Measurements from ENCODE around the gene GTPBP3. TPM values are rescaled to one million over a fixed set of nuclear protein-coding genes. Genes with fewer than 3 reads are reported as not detected.

The GTPBP3 gene
- total and polyA plus RNA-seq, 8 donors, result 16.9 to 29.0 (median 21.8) TPM

DNA sequence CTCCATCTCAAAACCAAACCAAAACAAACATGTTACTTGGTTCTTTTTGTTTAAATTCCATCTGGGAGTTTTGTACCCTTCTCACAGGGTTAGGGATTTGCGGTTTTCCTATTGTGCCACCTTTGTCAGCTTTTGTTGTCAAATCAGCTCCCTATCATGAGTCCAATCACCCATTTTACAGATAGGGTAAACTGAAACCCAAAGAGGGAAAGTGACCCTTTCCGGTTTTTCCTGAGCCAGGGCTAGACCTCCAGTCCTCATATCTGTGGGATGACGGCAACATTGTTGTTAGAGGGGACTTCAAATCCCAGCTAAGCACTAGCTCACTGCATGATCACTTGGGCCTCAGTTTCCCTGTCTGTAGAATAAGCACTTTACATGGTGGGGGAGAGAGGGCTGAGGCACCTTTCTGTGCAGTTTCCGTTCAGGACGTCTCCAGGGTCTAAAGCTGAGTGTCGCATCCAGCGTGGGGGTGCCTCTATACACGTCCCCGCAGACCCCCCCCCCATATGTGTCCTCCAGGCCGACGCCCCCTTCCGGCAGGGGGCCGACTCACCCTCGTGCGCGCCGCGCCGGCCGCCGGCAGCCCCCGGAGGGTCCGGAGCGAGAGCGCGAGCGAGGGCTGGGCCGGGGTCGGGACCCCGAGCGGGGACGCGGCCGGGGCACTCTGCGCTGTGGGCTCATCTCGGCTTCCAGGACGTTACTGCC is 52.8 kb downstream of the GTPBP3 start:
- no peaks in the 10 kb centered on the region for H3K36me3 ChIP-seq
- ATAC-seq (no peak), DNase-seq (no peak)
- peaks cover 0 to 45% of the 10 kb centered on the region in 2 donors for H3K27me3 ChIP-seq
- TF ChIP-seq, protein P1, sequence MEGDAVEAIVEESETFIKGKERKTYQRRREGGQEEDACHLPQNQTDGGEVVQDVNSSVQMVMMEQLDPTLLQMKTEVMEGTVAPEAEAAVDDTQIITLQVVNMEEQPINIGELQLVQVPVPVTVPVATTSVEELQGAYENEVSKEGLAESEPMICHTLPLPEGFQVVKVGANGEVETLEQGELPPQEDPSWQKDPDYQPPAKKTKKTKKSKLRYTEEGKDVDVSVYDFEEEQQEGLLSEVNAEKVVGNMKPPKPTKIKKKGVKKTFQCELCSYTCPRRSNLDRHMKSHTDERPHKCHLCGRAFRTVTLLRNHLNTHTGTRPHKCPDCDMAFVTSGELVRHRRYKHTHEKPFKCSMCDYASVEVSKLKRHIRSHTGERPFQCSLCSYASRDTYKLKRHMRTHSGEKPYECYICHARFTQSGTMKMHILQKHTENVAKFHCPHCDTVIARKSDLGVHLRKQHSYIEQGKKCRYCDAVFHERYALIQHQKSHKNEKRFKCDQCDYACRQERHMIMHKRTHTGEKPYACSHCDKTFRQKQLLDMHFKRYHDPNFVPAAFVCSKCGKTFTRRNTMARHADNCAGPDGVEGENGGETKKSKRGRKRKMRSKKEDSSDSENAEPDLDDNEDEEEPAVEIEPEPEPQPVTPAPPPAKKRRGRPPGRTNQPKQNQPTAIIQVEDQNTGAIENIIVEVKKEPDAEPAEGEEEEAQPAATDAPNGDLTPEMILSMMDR (IDR thresholded peaks at IDR 0.05), result no peak
- H3K27ac ChIP-seq, result no peak overlapping the region
- H3K9me3 ChIP-seq, result peaks cover 0 to 3% of the 10 kb centered on the region in 2 donors
- peak overlapping the region; percentile 37 to 44 for H3K4me3 ChIP-seq
- intact Hi-C loops (cut with DNase I), result no loop called here
- peaks cover 4 to 39% of the 10 kb centered on the region in 2 donors for H3K4me1 ChIP-seq

DNA sequence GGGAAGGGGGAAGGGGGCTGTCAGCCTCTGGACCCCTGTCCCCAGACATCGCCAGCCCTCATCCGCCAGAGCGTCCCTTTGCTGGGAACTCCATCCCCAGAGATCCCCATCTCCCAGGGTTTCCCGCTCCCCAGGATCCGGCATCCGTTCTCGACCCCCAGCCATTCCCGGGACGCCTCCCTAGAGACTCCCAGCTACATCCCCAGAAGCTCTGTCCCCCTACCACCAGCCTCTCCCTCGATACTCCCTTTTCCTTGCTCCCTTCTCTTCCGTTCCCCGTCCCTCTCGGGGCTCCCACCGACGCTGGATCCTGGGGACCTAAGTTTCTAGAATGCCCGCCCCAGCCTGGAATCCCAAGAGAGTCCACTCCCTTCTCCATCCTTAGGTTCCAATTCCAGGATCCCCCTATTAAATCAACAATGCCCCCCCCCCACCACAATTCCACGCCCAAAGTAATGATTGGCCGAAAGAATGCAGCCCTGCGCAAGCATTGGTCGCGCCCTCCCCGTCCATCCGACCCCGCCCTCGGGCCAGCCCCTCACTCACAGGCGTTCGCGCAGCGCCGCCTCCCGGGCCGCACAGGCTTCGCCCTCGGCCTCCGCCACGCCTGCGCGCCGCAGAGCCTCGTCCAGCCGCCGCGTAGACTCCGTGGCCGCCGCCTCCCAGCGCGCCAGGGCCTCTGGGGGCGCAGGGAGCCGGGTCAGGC is 53.5 kb downstream of the GTPBP3 start:
- peak overlapping the region; percentile 37 to 44 for H3K4me3 ChIP-seq
- DNase-seq (peak; percentile 88 to 96 (median 94)), ATAC-seq (peak; percentile 99)
- peaks cover 0 to 45% of the 10 kb centered on the region in 2 donors for H3K27me3 ChIP-seq
- H3K9me3 ChIP-seq, result peaks cover 0 to 3% of the 10 kb centered on the region in 2 donors
- peaks cover 4 to 40% of the 10 kb centered on the region in 2 donors for H3K4me1 ChIP-seq
- no peak overlapping the region for H3K27ac ChIP-seq
- intact Hi-C loops (cut with DNase I), result no loop called here
- TF ChIP-seq, protein P1 (IDR thresholded peaks at IDR 0.05), result peak; percentile 70 to 80
- no peaks in the 10 kb centered on the region for H3K36me3 ChIP-seq

DNA sequence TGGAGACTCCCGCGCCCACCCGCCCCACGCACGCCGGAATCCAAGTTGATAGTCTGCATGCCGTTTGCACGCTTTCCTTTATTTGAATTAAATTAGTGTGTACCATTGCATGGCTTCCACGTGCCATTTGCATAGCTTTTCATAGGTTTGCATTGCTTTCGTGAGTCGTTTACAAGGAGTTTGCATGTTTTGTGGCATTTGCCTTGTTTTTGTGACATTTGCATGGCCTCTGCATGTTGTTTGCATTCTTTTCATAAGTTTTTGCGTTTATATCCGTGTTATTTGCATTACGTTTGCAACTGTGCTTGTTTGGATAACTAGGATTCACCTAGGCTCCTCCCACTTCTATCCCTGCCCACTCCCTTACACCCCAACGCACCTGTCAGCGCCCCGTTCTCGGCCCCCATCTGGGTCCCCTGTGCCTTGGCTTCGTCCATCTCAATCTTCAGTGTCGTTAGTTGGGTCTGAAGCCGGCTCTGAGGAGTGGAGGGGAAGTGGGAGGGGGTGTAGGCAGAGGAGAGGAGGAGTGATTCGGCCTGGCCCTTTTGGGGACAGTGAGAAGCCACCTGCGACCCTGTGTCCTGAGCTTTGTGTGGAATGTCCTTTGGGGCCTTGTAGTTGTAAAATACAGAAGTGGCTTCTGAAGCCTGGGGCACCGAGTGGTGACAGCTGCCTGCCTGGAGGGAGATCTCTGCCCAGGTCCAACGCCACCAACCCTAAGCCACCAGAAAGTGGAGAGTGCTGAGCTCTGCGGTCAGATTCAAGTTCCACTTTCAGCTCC is 54.2 kb downstream of the GTPBP3 start:
- Histone ChIP-seq H3K4me1 (peaks cover 4 to 39% of the 10 kb centered on the region in 2 donors), H3K36me3 (no peaks in the 10 kb centered on the region), H3K27ac (no peak overlapping the region), H3K9me3 (peaks cover 0 to 3% of the 10 kb centered on the region in 2 donors), H3K4me3 (peak overlapping the region; percentile 7 to 44), H3K27me3 (peaks cover 0 to 45% of the 10 kb centered on the region in 2 donors)
- intact Hi-C loops (cut with DNase I), result no loop called here
- ATAC-seq (no peak), DNase-seq (no peak)
- TF ChIP-seq, protein P1 (IDR thresholded peaks at IDR 0.05), result peak in 1 of 2 donors; percentile 2

Other genes starting within 250 kb of the GTPBP3 start
- 10 to 100 TPM; 23.1 to 25.6 TPM for gene USE1, start 122.2 kb upstream of the GTPBP3 start, total RNA-seq
- gene USE1, start 122.2 kb upstream of the GTPBP3 start, polyA plus RNA-seq (ENCODE audit: insufficient read length in 6 of 6), result 10 to 100 TPM; 28.5 to 40.9 (median 33.5) TPM
- 10 to 100 TPM; 35.4 to 38.0 TPM for gene OCEL1, start 111.3 kb upstream of the GTPBP3 start, total RNA-seq
- 10 to 100 TPM in 5 of 6 donors, 1 to 10 TPM in 1; 9.7 to 21.2 (median 11.9) TPM for gene OCEL1, start 111.3 kb upstream of the GTPBP3 start, polyA plus RNA-seq (ENCODE audit: insufficient read length in 6 of 6)
- 10 to 100 TPM; 48.7 to 56.5 TPM for gene NR2F6, start 91.6 kb upstream of the GTPBP3 start, total RNA-seq
- gene NR2F6, start 91.6 kb upstream of the GTPBP3 start, polyA plus RNA-seq (ENCODE audit: insufficient read length in 6 of 6), result 10 to 100 TPM; 18.6 to 34.9 (median 29.6) TPM
- gene USHBP1, start 72.8 kb upstream of the GTPBP3 start, total RNA-seq, result 1 to 10 TPM; 4.8 to 9.2 TPM
- gene USHBP1, start 72.8 kb upstream of the GTPBP3 start, polyA plus RNA-seq (ENCODE audit: insufficient read length in 6 of 6), result 10 to 100 TPM in 5 of 6 donors, 1 to 10 TPM in 1; 9.2 to 13.3 (median 11.9) TPM
- 10 to 100 TPM; 73.1 to 75.5 TPM for gene BABAM1, start 70.1 kb upstream of the GTPBP3 start, total RNA-seq
- gene BABAM1, start 70.1 kb upstream of the GTPBP3 start, polyA plus RNA-seq (ENCODE audit: insufficient read length in 6 of 6), result 100 to 1,000 TPM in 4 of 6 donors, 10 to 100 TPM in 2; 99.3 to 108 (median 102) TPM
- under 1 TPM; 0.45 to 0.55 TPM for gene ANKLE1, start 55.7 kb upstream of the GTPBP3 start, total RNA-seq
- 1 to 10 TPM; 1.2 to 2.4 (median 1.8) TPM for gene ANKLE1, start 55.7 kb upstream of the GTPBP3 start, polyA plus RNA-seq (ENCODE audit: insufficient read length in 6 of 6)
- 10 to 100 TPM; 16.9 to 17.1 TPM for gene ABHD8, start 34.1 kb upstream of the GTPBP3 start, total RNA-seq
- gene ABHD8, start 34.1 kb upstream of the GTPBP3 start, polyA plus RNA-seq (ENCODE audit: insufficient read length in 6 of 6), result 10 to 100 TPM in 4 of 6 donors, 1 to 10 TPM in 2; 6.8 to 11.7 (median 10.2) TPM
- gene MRPL34, start 31.7 kb upstream of the GTPBP3 start, total RNA-seq, result 10 to 100 TPM; 72.9 to 91.9 TPM
- gene MRPL34, start 31.7 kb upstream of the GTPBP3 start, polyA plus RNA-seq (ENCODE audit: insufficient read length in 6 of 6), result 10 to 100 TPM; 32.2 to 41.9 (median 37.8) TPM
- gene DDA1, start 28.0 kb upstream of the GTPBP3 start, total RNA-seq, result 10 to 100 TPM; 30.5 to 44.1 TPM
- 10 to 100 TPM; 24.7 to 37.4 (median 33.0) TPM for gene DDA1, start 28.0 kb upstream of the GTPBP3 start, polyA plus RNA-seq (ENCODE audit: insufficient read length in 6 of 6)
- gene ANO8, start 2.7 kb upstream of the GTPBP3 start, total RNA-seq, result 10 to 100 TPM; 18.0 to 21.0 TPM
- 10 to 100 TPM in 4 of 6 donors, 1 to 10 TPM in 2; 9.8 to 14.0 (median 12.0) TPM for gene ANO8, start 2.7 kb upstream of the GTPBP3 start, polyA plus RNA-seq (ENCODE audit: insufficient read length in 6 of 6)
- gene PLVAP, start 39.8 kb downstream of the GTPBP3 start, total RNA-seq, result 10 to 100 TPM; 21.9 to 59.5 TPM
- gene PLVAP, start 39.8 kb downstream of the GTPBP3 start, polyA plus RNA-seq (ENCODE audit: insufficient read length in 6 of 6), result 10 to 100 TPM; 14.0 to 23.2 (median 18.0) TPM
- 1 to 10 TPM in 1 of 2 donors, under 1 TPM in 1; 0.61 to 1.4 TPM for gene CCDC194, start 56.6 kb downstream of the GTPBP3 start, total RNA-seq
- under 1 TPM in 3 of 6 donors, not detected in 3; 0.17 to 0.27 (median 0.20) TPM for gene CCDC194, start 56.6 kb downstream of the GTPBP3 start, polyA plus RNA-seq (ENCODE audit: insufficient read length in 6 of 6)
- gene BST2, start 68.1 kb downstream of the GTPBP3 start, total RNA-seq, result 100 to 1,000 TPM in 1 of 2 donors, 10 to 100 TPM in 1; 90.2 to 104 TPM
- 10 to 100 TPM; 12.5 to 22.4 (median 18.1) TPM for gene BST2, start 68.1 kb downstream of the GTPBP3 start, polyA plus RNA-seq (ENCODE audit: insufficient read length in 6 of 6)
- gene MVB12A, start 82.5 kb downstream of the GTPBP3 start, total RNA-seq, result 10 to 100 TPM; 41.7 to 47.7 TPM
- 10 to 100 TPM; 44.3 to 59.5 (median 47.1) TPM for gene MVB12A, start 82.5 kb downstream of the GTPBP3 start, polyA plus RNA-seq (ENCODE audit: insufficient read length in 6 of 6)
- gene TMEM221, start 111.1 kb downstream of the GTPBP3 start, total RNA-seq, result not detected
- 1 to 10 TPM; 1.6 to 2.6 (median 2.0) TPM for gene TMEM221, start 111.1 kb downstream of the GTPBP3 start, polyA plus RNA-seq (ENCODE audit: insufficient read length in 6 of 6)
- not detected for gene NXNL1, start 123.4 kb downstream of the GTPBP3 start, total RNA-seq
- gene NXNL1, start 123.4 kb downstream of the GTPBP3 start, polyA plus RNA-seq (ENCODE audit: insufficient read length in 6 of 6), result under 1 TPM in 1 of 6 donors, not detected in 5; 0.28 TPM
- 10 to 100 TPM; 16.9 to 21.9 TPM for gene SLC27A1, start 133.0 kb downstream of the GTPBP3 start, total RNA-seq
- 10 to 100 TPM; 21.0 to 28.1 (median 26.4) TPM for gene SLC27A1, start 133.0 kb downstream of the GTPBP3 start, polyA plus RNA-seq (ENCODE audit: insufficient read length in 6 of 6)
- gene PGLS, start 174.1 kb downstream of the GTPBP3 start, total RNA-seq, result 10 to 100 TPM; 78.2 to 85.4 TPM
- gene PGLS, start 174.1 kb downstream of the GTPBP3 start, polyA plus RNA-seq (ENCODE audit: insufficient read length in 6 of 6), result 10 to 100 TPM; 58.0 to 86.5 (median 69.2) TPM
- gene COLGALT1, start 218.1 kb downstream of the GTPBP3 start, total RNA-seq, result 100 to 1,000 TPM; 107 to 170 TPM
- 10 to 100 TPM; 57.0 to 71.2 (median 62.4) TPM for gene COLGALT1, start 218.1 kb downstream of the GTPBP3 start, polyA plus RNA-seq (ENCODE audit: insufficient read length in 6 of 6)